Right lobe of liver (tissue), 6 donors: ENCODE measurements around the gene NUP214. TPM values are rescaled to one million over a fixed set of nuclear protein-coding genes. Genes with fewer than 3 reads are reported as not detected.

Experiments
- ATAC-seq, 4 donors: fragments of 200-7000 bp; cut with Tn5 transposase; one replicate each; pipeline ENCODE4 v1.9.1; 2020; ENCODE audit warnings: mild to moderate bottlenecking in 4 of 4, moderate library complexity in 4 of 4
- DNase-seq, 3 donors: peaks; one replicate each; pipeline ENCODE4 v3.0.0-alpha.2; 2020
- H3K27ac ChIP-seq, 3 donors: fragments of 200-600 bp; one replicate each; pipeline ENCODE4 v1.8.0; 2022
- H3K27me3 ChIP-seq, 2 donors: fragments of 200-600 bp; one replicate each; pipeline ENCODE4 v1.8.0; 2022
- H3K36me3 ChIP-seq, 4 donors: fragments of 200-600 bp; sonication (generic) in 1 of 4; one replicate each; pipeline versions ENCODE4 v1.5.1 to v1.8.0; 2017 to 2022; ENCODE audit warnings: control low read depth in 1 of 4
- H3K4me1 ChIP-seq, 4 donors: fragments of 200-600 bp; sonication (generic) in 1 of 4; one replicate each; pipeline versions ENCODE4 v1.5.1 to v1.8.0; 2017 to 2022; ENCODE audit warnings: control low read depth in 1 of 4
- H3K4me3 ChIP-seq, 3 donors: fragments of 200-600 bp; one replicate each; pipeline ENCODE4 v1.8.0; 2022
- H3K9me3 ChIP-seq, 4 donors: fragments of 200-600 bp; sonication (generic) in 1 of 4; one replicate each; pipeline versions ENCODE4 v1.5.1 to v1.8.0; 2017 to 2022; ENCODE audit warnings: control low read depth in 1 of 4
- CTCF ChIP-seq, 4 donors: fragments of 200-600 bp in 3 of 4; fragments of 450-650 bp in 1 of 4; IDR thresholded peaks; one replicate each; pipeline versions ENCODE4 v1.5.1 to v1.8.0; 2016 to 2022; ENCODE audit warnings: antibody characterized with exemption in 4 of 4, mild to moderate bottlenecking in 2 of 4
- POLR2A ChIP-seq: fragments of 450-650 bp; IDR thresholded peaks from one replicate; pipeline ENCODE4 v1.6.1; 2017; ENCODE audit warnings: antibody characterized with exemption, mild to moderate bottlenecking
- WGBS: methylation state at CpG from one replicate; pipeline ENCODE4 v1.1.6; 2018; ENCODE audit warnings: low coverage, low lambda C conversion rate; ENCODE audit not compliant: insufficient coverage; ENCODE audit errors: missing lambda C conversion rate; 5-methylcytosine and 5-hydroxymethylcytosine counted together
- intact Hi-C, 2 donors: fragments of 100-400 bp; cut with DNase I; formaldehyde crosslinking; loops; one replicate each; pipeline versions ENCODE4 v1.11.2 to v1.14.1; 2022
- total RNA-seq, 6 experiments: library from RNA; depleted of rRNA in 2 of 6; stranded (reverse); fragments of >200 nt in 2 of 6; fragmentation: NEBNext Ultra II Directional in 3 of 6; extraction: Animal tissue kit (Norgen Biotek cat#: 25700) in 3 of 6; gene quantifications; one replicate each; pipeline versions ENCODE4 v1.1.0 to v1.2.4, GENCODE V29; 2016 to 2023
- donor health status: DM: no; HTN: yes; CAD: no.
- donor health status: DM: no; HTN: no; CAD: no.
- donor health status: DM: no; HTN: no; CAD: no.
- donor health status: DM: no; HTN: yes; CAD: no.
- donor health status: DM: no; HTN: yes; CAD: no.

Gene NUP214
- total RNA-seq, 6 experiments from 2014 or later = 22.5 to 31.1 (median 27.5) TPM

GRCh38 chr9:131178382-131178781 lies 53.0 kb downstream of the NUP214 start:
- WGBS = 39% methylated on average over 3 of the region's 4 CpGs
- DNase-seq = peak; percentile 56 to 68 (median 60)
- Histone ChIP-seq H3K4me3 (no peak overlapping the region), H3K27ac (no peak overlapping the region), H3K9me3 (no peaks in the 10 kb centered on the region), H3K27me3 (no peaks in the 10 kb centered on the region), H3K4me1 (no peaks in the 10 kb centered on the region), H3K36me3 (peaks cover 8 to 50% (median 36%) of the 10 kb centered on the region in 4 donors)
- peak; percentile 79 to 90 (median 86) for TF ChIP-seq CTCF (IDR thresholded peaks at IDR 0.05)
- no peak for TF ChIP-seq POLR2A
- intact Hi-C loops = loop anchor here (5.0 to 10.0 kb wide), 2 partner anchors 154 to 156 kb away; no protein-coding TSS in a partner anchor
- peak; percentile 95 to 97 (median 96) for ATAC-seq

- DNase-seq (no peak), ATAC-seq (no peak)
- no peak for TF ChIP-seq POLR2A
- no peak for TF ChIP-seq CTCF (IDR thresholded peaks at IDR 0.05)
- Histone ChIP-seq H3K9me3 (no peaks in the 10 kb centered on the region), H3K36me3 (peaks cover 8 to 50% (median 36%) of the 10 kb centered on the region in 4 donors), H3K27ac (no peak overlapping the region), H3K27me3 (no peaks in the 10 kb centered on the region), H3K4me1 (no peaks in the 10 kb centered on the region), H3K4me3 (no peak overlapping the region)
- intact Hi-C loops = loop anchor here (5.0 to 10.0 kb wide), 2 partner anchors 153 to 156 kb away; no protein-coding TSS in a partner anchor
- 86% methylated on average over 1 of the region's 1 CpG for WGBS
Measured at GRCh38 chr9:131178926-131179325, 53.5 kb downstream of the NUP214 start.

- H3K36me3 ChIP-seq = peaks cover 8 to 42% (median 30%) of the 10 kb centered on the region in 4 donors
- intact Hi-C loops = loop anchor here (5.0 to 10.0 kb wide), 2 partner anchors 153 to 155 kb away; no protein-coding TSS in a partner anchor
Measured at GRCh38 chr9:131179561-131180219, 54.3 kb downstream of the NUP214 start.

GRCh38 chr9:131180454-131180853 lies 55.1 kb downstream of the NUP214 start:
- Histone ChIP-seq H3K4me1 (no peaks in the 10 kb centered on the region), H3K36me3 (peaks cover 8 to 35% (median 25%) of the 10 kb centered on the region in 4 donors), H3K9me3 (no peaks in the 10 kb centered on the region), H3K4me3 (no peak overlapping the region), H3K27me3 (no peaks in the 10 kb centered on the region), H3K27ac (no peak overlapping the region)
- WGBS = 75% methylated on average over 6 of the region's 6 CpGs
- intact Hi-C loops = no loop called here
- ATAC-seq (no peak), DNase-seq (no peak)
- TF ChIP-seq POLR2A (no peak), CTCF (IDR thresholded peaks at IDR 0.05) (no peak)

More at GRCh38 chr9:131179561-131180219, 54.3 kb downstream of the NUP214 start:
- DNase-seq = no peak
- no peak for ATAC-seq
- 78% methylated on average over 4 of the region's 4 CpGs for WGBS
- H3K4me3 ChIP-seq = no peak overlapping the region
- no peaks in the 10 kb centered on the region for H3K4me1 ChIP-seq
- no peaks in the 10 kb centered on the region for H3K9me3 ChIP-seq
- no peak overlapping the region for H3K27ac ChIP-seq
- no peaks in the 10 kb centered on the region for H3K27me3 ChIP-seq
- TF ChIP-seq CTCF (IDR thresholded peaks at IDR 0.05) (no peak), POLR2A (no peak)
